Adrenal gland (tissue), 5 donors: Measurements from ENCODE around the gene HSD11B2.

Source experiments
- CTCF ChIP-seq, 6 experiments: fragments of 450-650 bp in 4 of 6; fragments of 200-600 bp in 2 of 6; sonication (generic) in 1 of 6; IDR thresholded peaks; 1 replicate in 5 of 6; 2 replicates in 1 of 6; pipeline versions ENCODE4 v1.5.1 to v1.8.0; 2016 to 2021; ENCODE audit warnings: antibody characterized with exemption in 6 of 6, mild to moderate bottlenecking in 2 of 6, moderate library complexity in 1 of 6
- POLR2A ChIP-seq, 2 donors: fragments of 450-650 bp; IDR thresholded peaks; one replicate each; pipeline ENCODE4 v1.6.1; 2017; ENCODE audit warnings: antibody characterized with exemption in 2 of 2, mild to moderate bottlenecking in 2 of 2, moderate library complexity in 1 of 2
- donor health status: DM: no; HTN: no; CAD: no.

GRCh38 chr16:67391424-67392300 is 39.3 kb upstream of the HSD11B2 start:
- TF ChIP-seq POLR2A (IDR thresholded peaks at IDR 0.05) (no peak), CTCF (IDR thresholded peaks at IDR 0.05) (no peak)
